H1 (cell line): Measurements from ENCODE around the gene STARD3NL.

Source experiments
- ASH2L ChIP-seq: fragments of 200-600, 300-600 bp; sonication (generic); IDR thresholded peaks from one replicate; pipeline ENCODE4 v1.7.1; 2017; ENCODE audit warnings: low read length
- TF ChIP-seq, protein P1 (sequence below), 3 experiments: IDR thresholded peaks; 1 replicate in 2 of 3; 2 replicates in 1 of 3; pipeline versions ENCODE4 v1.5.1 to v1.6.1; 2011; ENCODE audit warnings: low read length in 3 of 3, mild to moderate bottlenecking in 3 of 3, inconsistent platforms in 2 of 3, low read depth in 1 of 3, moderate library complexity in 1 of 3; ENCODE audit not compliant: insufficient read depth in 1 of 3; ENCODE audit errors: control extremely low read depth in 1 of 3

DNA sequence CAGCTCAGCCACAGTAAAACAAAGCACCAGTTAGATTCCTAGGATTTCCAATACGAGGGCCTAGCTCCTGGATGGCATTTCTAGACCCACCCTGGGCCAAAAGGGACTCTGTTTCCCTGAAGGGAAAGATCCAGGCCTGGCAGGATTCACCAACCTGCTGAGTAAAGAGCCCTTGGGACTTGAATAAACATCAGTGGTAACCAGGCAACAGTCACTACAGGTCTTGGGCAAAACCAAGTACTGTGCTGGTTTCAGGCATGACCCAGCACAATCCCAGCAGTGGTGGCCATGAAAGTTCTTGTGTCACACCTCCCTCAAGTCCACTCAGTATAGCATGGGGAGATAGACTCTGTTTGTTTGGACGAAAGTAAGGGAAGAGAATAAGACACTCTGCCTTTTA, 31.0 kb upstream of the STARD3NL start:
- TF ChIP-seq, protein P1, sequence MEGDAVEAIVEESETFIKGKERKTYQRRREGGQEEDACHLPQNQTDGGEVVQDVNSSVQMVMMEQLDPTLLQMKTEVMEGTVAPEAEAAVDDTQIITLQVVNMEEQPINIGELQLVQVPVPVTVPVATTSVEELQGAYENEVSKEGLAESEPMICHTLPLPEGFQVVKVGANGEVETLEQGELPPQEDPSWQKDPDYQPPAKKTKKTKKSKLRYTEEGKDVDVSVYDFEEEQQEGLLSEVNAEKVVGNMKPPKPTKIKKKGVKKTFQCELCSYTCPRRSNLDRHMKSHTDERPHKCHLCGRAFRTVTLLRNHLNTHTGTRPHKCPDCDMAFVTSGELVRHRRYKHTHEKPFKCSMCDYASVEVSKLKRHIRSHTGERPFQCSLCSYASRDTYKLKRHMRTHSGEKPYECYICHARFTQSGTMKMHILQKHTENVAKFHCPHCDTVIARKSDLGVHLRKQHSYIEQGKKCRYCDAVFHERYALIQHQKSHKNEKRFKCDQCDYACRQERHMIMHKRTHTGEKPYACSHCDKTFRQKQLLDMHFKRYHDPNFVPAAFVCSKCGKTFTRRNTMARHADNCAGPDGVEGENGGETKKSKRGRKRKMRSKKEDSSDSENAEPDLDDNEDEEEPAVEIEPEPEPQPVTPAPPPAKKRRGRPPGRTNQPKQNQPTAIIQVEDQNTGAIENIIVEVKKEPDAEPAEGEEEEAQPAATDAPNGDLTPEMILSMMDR (IDR thresholded peaks at IDR 0.05; ENCODE audit: control extremely low read depth in 1 of 3, insufficient read depth in 1 of 3, low read depth in 1 of 3, low read length in 3 of 3): no peak
- no peak for TF ChIP-seq ASH2L
